Measurements from ENCODE around the gene PCSK4. TPM values are rescaled to one million over a fixed set of nuclear protein-coding genes. Genes with fewer than 3 reads are reported as not detected.

The PCSK4 gene
- total and polyA plus RNA-seq, 2 of the 13 experiments (the other 11 are each of a cell fraction or from before 2014, with no cell fraction given) = 2.0 to 2.7 TPM

- TF ChIP-seq ZNF281 (CRISPR knock-in tag; IDR thresholded peaks at IDR 0.05; ENCODE audit: borderline replicate concordance) (no peak), ESRRA (CRISPR knock-in tag; IDR thresholded peaks at IDR 0.05; ENCODE audit: low read depth) (no peak; the same call in 1 of the 2 replicates), ZNF597 (CRISPR knock-in tag; IDR thresholded peaks at IDR 0.05) (no peak), ZNF567 (CRISPR knock-in tag; IDR thresholded peaks at IDR 0.05; ENCODE audit: borderline replicate concordance) (no peak), ATF7-NPFF (CRISPR knock-in tag; IDR thresholded peaks at IDR 0.05; ENCODE audit: low read depth) (peak; percentile 64), JUN (CRISPR knock-in tag; IDR thresholded peaks at IDR 0.05) (no peak), SP4 (CRISPR knock-in tag; IDR thresholded peaks at IDR 0.05) (peak; percentile 69), TSC22D2 (CRISPR knock-in tag; IDR thresholded peaks at IDR 0.05; ENCODE audit: borderline replicate concordance) (no peak), ASH2L (IDR thresholded peaks at IDR 0.05; ENCODE audit: insufficient read length, low read depth, low read length) (no peak), NFYB (CRISPR knock-in tag; IDR thresholded peaks at IDR 0.05) (peak; percentile 80), U2AF2 (IDR thresholded peaks at IDR 0.05; ENCODE audit: low read depth, low read length) (peak; percentile 93), ZBTB38 (CRISPR knock-in tag; IDR thresholded peaks at IDR 0.05) (no peak), TARDBP (CRISPR knock-in tag; IDR thresholded peaks at IDR 0.05) (peak; percentile 26; the same call in 1 of the 2 replicates), MIXL1 (CRISPR knock-in tag; IDR thresholded peaks at IDR 0.05) (no peak), ZBED4 (CRISPR knock-in tag; IDR thresholded peaks at IDR 0.05; ENCODE audit: borderline replicate concordance) (peak; percentile 53; the same call in 1 of the 2 replicates), ZNF883 (CRISPR knock-in tag; IDR thresholded peaks at IDR 0.05; ENCODE audit: not compliant biosample characterization) (no peak), SOX13 (IDR thresholded peaks at IDR 0.05) (no peak), SOX13 (CRISPR knock-in tag; conservative IDR thresholded peaks at IDR 0.05 in 1 of 2, IDR thresholded peaks at IDR 0.05 in 1 of 2) (no peak), HNRNPL (IDR thresholded peaks at IDR 0.05; ENCODE audit: low read depth, low read length) (no peak), NPAS2 (CRISPR knock-in tag; IDR thresholded peaks at IDR 0.05; ENCODE audit: borderline replicate concordance) (no peak), MED8 (CRISPR knock-in tag; IDR thresholded peaks at IDR 0.05; ENCODE audit: insufficient replicate concordance) (no peak)
Measured at GRCh38 chr19:1490311-1491113, at the start of gene PCSK4 (continued).

All from HepG2 (cell line).